ENCODE data around the gene SLC4A4.

The SLC4A4 gene

GRCh38 chr4:71604785-71605184, 266.0 kb downstream of the SLC4A4 start:
- Histone ChIP-seq H4K91ac (ENCODE audit: low read depth, low read length, poor library complexity) (no peak overlapping the region), H3K27ac (replicated peaks; ENCODE audit: low read length) (no peak overlapping the region), H4K8ac (ENCODE audit: low read depth, low read length) (no peak overlapping the region), H2AFZ (ENCODE audit: low read length) (no peak overlapping the region), H3K4me1 (ENCODE audit: control insufficient read depth in 2 of 2, insufficient read depth in 1 of 2, low read depth in 1 of 2, low read length in 2 of 2) (peaks cover 0 to 6% of the 10 kb centered on the region in 2 donors), H2BK120ac (ENCODE audit: low read depth, low read length) (no peak overlapping the region), H3K36me3 (replicated peaks in 1 of 2; ENCODE audit: control insufficient read depth in 2 of 2, insufficient read depth in 2 of 2, low read length in 2 of 2) (no peaks in the 10 kb centered on the region), H3K79me1 (ENCODE audit: low read depth, low read length) (no peaks in the 10 kb centered on the region), H2BK15ac (ENCODE audit: low read length) (no peak overlapping the region), H2BK12ac (ENCODE audit: low read length) (no peak overlapping the region), H3K4me3 (ENCODE audit: low read length in 2 of 2) (no peak overlapping the region), H3K23ac (ENCODE audit: low read depth, low read length, poor library complexity) (no peak overlapping the region), H3K18ac (ENCODE audit: low read length) (no peak overlapping the region), H3K4ac (ENCODE audit: low read length) (no peak overlapping the region), H3K4me2 (ENCODE audit: insufficient read depth, low read length, poor library complexity, severe bottlenecking) (no peak overlapping the region), H3K27me3 (ENCODE audit: control insufficient read depth in 3 of 3, insufficient read depth in 3 of 3, low read depth in 1 of 3, low read length in 3 of 3) (no peaks in the 10 kb centered on the region), H3K14ac (ENCODE audit: low read length) (no peak overlapping the region), H2AK5ac (ENCODE audit: low read depth, low read length) (no peak overlapping the region), H3K9ac (ENCODE audit: low read depth, low read length, poor library complexity) (no peak overlapping the region), H3K9me3 (replicated peaks in 1 of 2; ENCODE audit: control insufficient read depth in 2 of 2, insufficient read depth in 1 of 2, low read depth in 1 of 2, low read length in 2 of 2) (no peaks in the 10 kb centered on the region), H2BK5ac (ENCODE audit: low read length) (no peak overlapping the region)
- WGBS, 2 donors (ENCODE audit: extremely low coverage in 2 of 2, insufficient read length in 2 of 2, insufficient replicate concordance in 1 of 2): no CpG with 5 or more reads among the region's 5 CpGs
- no peak for DNase-seq (ENCODE audit: low spot score)

- Histone ChIP-seq H3K4me3 (ENCODE audit: low read length in 2 of 2) (no peak overlapping the region), H4K91ac (ENCODE audit: low read depth, low read length, poor library complexity) (no peak overlapping the region), H3K27ac (replicated peaks; ENCODE audit: low read length) (no peak overlapping the region), H2AFZ (ENCODE audit: low read length) (no peak overlapping the region), H3K79me1 (ENCODE audit: low read depth, low read length) (no peaks in the 10 kb centered on the region), H2BK120ac (ENCODE audit: low read depth, low read length) (no peak overlapping the region), H2BK15ac (ENCODE audit: low read length) (no peak overlapping the region), H3K18ac (ENCODE audit: low read length) (no peak overlapping the region), H3K14ac (ENCODE audit: low read length) (no peak overlapping the region), H3K9me3 (replicated peaks in 1 of 2; ENCODE audit: control insufficient read depth in 2 of 2, insufficient read depth in 1 of 2, low read depth in 1 of 2, low read length in 2 of 2) (no peaks in the 10 kb centered on the region), H3K9ac (ENCODE audit: low read depth, low read length, poor library complexity) (no peak overlapping the region), H3K4me2 (ENCODE audit: insufficient read depth, low read length, poor library complexity, severe bottlenecking) (no peak overlapping the region), H3K27me3 (ENCODE audit: control insufficient read depth in 3 of 3, insufficient read depth in 3 of 3, low read depth in 1 of 3, low read length in 3 of 3) (no peaks in the 10 kb centered on the region), H2BK5ac (ENCODE audit: low read length) (no peak overlapping the region), H3K4ac (ENCODE audit: low read length) (no peak overlapping the region), H3K36me3 (replicated peaks in 1 of 2; ENCODE audit: control insufficient read depth in 2 of 2, insufficient read depth in 2 of 2, low read length in 2 of 2) (no peaks in the 10 kb centered on the region), H2BK12ac (ENCODE audit: low read length) (no peak overlapping the region), H3K4me1 (ENCODE audit: control insufficient read depth in 2 of 2, insufficient read depth in 1 of 2, low read depth in 1 of 2, low read length in 2 of 2) (peaks cover 2 to 6% of the 10 kb centered on the region in 2 donors), H3K23ac (ENCODE audit: low read depth, low read length, poor library complexity) (no peak overlapping the region), H2AK5ac (ENCODE audit: low read depth, low read length) (no peak overlapping the region), H4K8ac (ENCODE audit: low read depth, low read length) (no peak overlapping the region)
- no CpG with 5 or more reads among the region's 5 CpGs for WGBS, 2 donors (ENCODE audit: extremely low coverage in 2 of 2, insufficient read length in 2 of 2, insufficient replicate concordance in 1 of 2)
- no peak for DNase-seq (ENCODE audit: low spot score)
These were observed 268.3 kb downstream of the SLC4A4 start for GRCh38 chr4:71607109-71607508.

GRCh38 chr4:71607780-71608677, 269.2 kb downstream of the SLC4A4 start:
- Histone ChIP-seq H3K79me1 (ENCODE audit: low read depth, low read length) (no peaks in the 10 kb centered on the region), H3K9ac (ENCODE audit: low read depth, low read length, poor library complexity) (no peak overlapping the region), H3K18ac (ENCODE audit: low read length) (peak overlapping the region; percentile 33), H4K91ac (ENCODE audit: low read depth, low read length, poor library complexity) (no peak overlapping the region), H3K27ac (replicated peaks; ENCODE audit: low read length) (no peak overlapping the region), H3K4me2 (ENCODE audit: insufficient read depth, low read length, poor library complexity, severe bottlenecking) (no peak overlapping the region), H3K36me3 (replicated peaks in 1 of 2; ENCODE audit: control insufficient read depth in 2 of 2, insufficient read depth in 2 of 2, low read length in 2 of 2) (no peaks in the 10 kb centered on the region), H3K4me1 (ENCODE audit: control insufficient read depth in 2 of 2, insufficient read depth in 1 of 2, low read depth in 1 of 2, low read length in 2 of 2) (peaks cover 2 to 6% of the 10 kb centered on the region in 2 donors), H2AFZ (ENCODE audit: low read length) (no peak overlapping the region), H2AK5ac (ENCODE audit: low read depth, low read length) (no peak overlapping the region), H3K14ac (ENCODE audit: low read length) (no peak overlapping the region), H2BK120ac (ENCODE audit: low read depth, low read length) (no peak overlapping the region), H2BK5ac (ENCODE audit: low read length) (no peak overlapping the region), H2BK12ac (ENCODE audit: low read length) (no peak overlapping the region), H3K27me3 (ENCODE audit: control insufficient read depth in 3 of 3, insufficient read depth in 3 of 3, low read depth in 1 of 3, low read length in 3 of 3) (no peaks in the 10 kb centered on the region), H4K8ac (ENCODE audit: low read depth, low read length) (no peak overlapping the region), H3K9me3 (replicated peaks in 1 of 2; ENCODE audit: control insufficient read depth in 2 of 2, insufficient read depth in 1 of 2, low read depth in 1 of 2, low read length in 2 of 2) (no peaks in the 10 kb centered on the region), H3K23ac (ENCODE audit: low read depth, low read length, poor library complexity) (no peak overlapping the region), H3K4me3 (ENCODE audit: low read length in 2 of 2) (no peak overlapping the region), H2BK15ac (ENCODE audit: low read length) (no peak overlapping the region), H3K4ac (ENCODE audit: low read length) (no peak overlapping the region)
- WGBS, 2 donors (ENCODE audit: extremely low coverage in 2 of 2, insufficient read length in 2 of 2, insufficient replicate concordance in 1 of 2): no CpG with 5 or more reads among the region's 3 CpGs
- DNase-seq (ENCODE audit: low spot score): no peak

GRCh38 chr4:71608678-71609071, 269.9 kb downstream of the SLC4A4 start:
- Histone ChIP-seq H2BK120ac (ENCODE audit: low read depth, low read length) (no peak overlapping the region), H3K4ac (ENCODE audit: low read length) (no peak overlapping the region), H2BK5ac (ENCODE audit: low read length) (no peak overlapping the region), H4K8ac (ENCODE audit: low read depth, low read length) (no peak overlapping the region), H3K14ac (ENCODE audit: low read length) (no peak overlapping the region), H3K27ac (replicated peaks; ENCODE audit: low read length) (no peak overlapping the region), H2BK12ac (ENCODE audit: low read length) (no peak overlapping the region), H3K4me3 (ENCODE audit: low read length in 2 of 2) (no peak overlapping the region), H2AFZ (ENCODE audit: low read length) (no peak overlapping the region), H2AK5ac (ENCODE audit: low read depth, low read length) (no peak overlapping the region), H3K9ac (ENCODE audit: low read depth, low read length, poor library complexity) (no peak overlapping the region), H3K79me1 (ENCODE audit: low read depth, low read length) (no peaks in the 10 kb centered on the region), H3K18ac (ENCODE audit: low read length) (no peak overlapping the region), H3K9me3 (replicated peaks in 1 of 2; ENCODE audit: control insufficient read depth in 2 of 2, insufficient read depth in 1 of 2, low read depth in 1 of 2, low read length in 2 of 2) (no peaks in the 10 kb centered on the region), H4K91ac (ENCODE audit: low read depth, low read length, poor library complexity) (no peak overlapping the region), H3K27me3 (ENCODE audit: control insufficient read depth in 3 of 3, insufficient read depth in 3 of 3, low read depth in 1 of 3, low read length in 3 of 3) (no peaks in the 10 kb centered on the region), H2BK15ac (ENCODE audit: low read length) (no peak overlapping the region), H3K36me3 (replicated peaks in 1 of 2; ENCODE audit: control insufficient read depth in 2 of 2, insufficient read depth in 2 of 2, low read length in 2 of 2) (no peaks in the 10 kb centered on the region), H3K4me2 (ENCODE audit: insufficient read depth, low read length, poor library complexity, severe bottlenecking) (no peak overlapping the region), H3K4me1 (ENCODE audit: control insufficient read depth in 2 of 2, insufficient read depth in 1 of 2, low read depth in 1 of 2, low read length in 2 of 2) (peaks cover 2 to 6% of the 10 kb centered on the region in 2 donors), H3K23ac (ENCODE audit: low read depth, low read length, poor library complexity) (no peak overlapping the region)
- no peak for DNase-seq (ENCODE audit: low spot score)
- no CpG with 5 or more reads among the region's 2 CpGs for WGBS, 2 donors (ENCODE audit: extremely low coverage in 2 of 2, insufficient read length in 2 of 2, insufficient replicate concordance in 1 of 2)

All from neuronal stem cell (in vitro differentiated cells).